Neural progenitor cell (in vitro differentiated cells): ENCODE results near the gene CACNG5. TPM values are rescaled to one million over a fixed set of nuclear protein-coding genes. Genes with fewer than 3 reads are reported as not detected.

ENCODE experiments used
- DNase-seq: peaks from one replicate; pipeline ENCODE4 v3.0.0-alpha.2; 2016; ENCODE audit warnings: low spot score
- H2AFZ ChIP-seq: fragments of 200-600 bp; sonication (generic); replicated peaks from 2 replicates; pipeline ENCODE4 v1.6.1; 2016; ENCODE audit warnings: antibody characterized with exemption
- H3F3A ChIP-seq: fragments of 200-600 bp; sonication (generic); 2 replicates; pipeline ENCODE4 v1.6.1; 2016; ENCODE audit warnings: antibody characterized with exemption, low read depth
- H3K27ac ChIP-seq: fragments of 200-600 bp; sonication (generic); 2 replicates; pipeline ENCODE4 v1.5.1; 2016; ENCODE audit warnings: mild to moderate bottlenecking
- H3K27me3 ChIP-seq: fragments of 200-600 bp; sonication (generic); 2 replicates; pipeline ENCODE4 v1.6.1; 2016; ENCODE audit warnings: mild to moderate bottlenecking, moderate library complexity
- H3K36me3 ChIP-seq: fragments of 200-600 bp; sonication (generic); 2 replicates; pipeline ENCODE4 v1.5.1; 2016
- H3K4me1 ChIP-seq: fragments of 200-600 bp; sonication (generic); 2 replicates; pipeline ENCODE4 v1.6.1; 2016; ENCODE audit warnings: mixed run types
- H3K4me2 ChIP-seq: fragments of 200-600 bp; sonication (generic); 2 replicates; pipeline ENCODE4 v1.6.1; 2016
- H3K4me3 ChIP-seq: fragments of 200-600 bp; sonication (generic); 2 replicates; pipeline ENCODE4 v1.5.1; 2016
- H3K79me2 ChIP-seq: fragments of 200-600 bp; sonication (generic); 2 replicates; pipeline ENCODE4 v1.6.1; 2016; ENCODE audit warnings: low read depth
- H3K9ac ChIP-seq: fragments of 200-600 bp; sonication (generic); 2 replicates; pipeline ENCODE4 v1.6.1; 2016
- H3K9me3 ChIP-seq: fragments of 200-600 bp; sonication (generic); 2 replicates; pipeline ENCODE4 v1.5.1; 2016; ENCODE audit warnings: low read depth
- H4K20me1 ChIP-seq: fragments of 200-600 bp; sonication (generic); 2 replicates; pipeline ENCODE4 v1.6.1; 2016; ENCODE audit warnings: low read depth
- H3K27ac Mint-ChIP-seq: 3 replicates; pipeline ENCODE4 v1.8.0; 2021; ENCODE audit warnings: mixed read lengths
- H3K27me3 Mint-ChIP-seq: 2 replicates; pipeline ENCODE4 v1.8.0; 2022; ENCODE audit warnings: low read depth, mild to moderate bottlenecking, inconsistent platforms, moderate library complexity, mixed read lengths; ENCODE audit not compliant: insufficient read depth
- H3K36me3 Mint-ChIP-seq: 3 replicates; pipeline ENCODE4 v1.8.0; 2021; ENCODE audit warnings: mixed read lengths
- H3K4me1 Mint-ChIP-seq: 3 replicates; pipeline ENCODE4 v1.8.0; 2021; ENCODE audit warnings: mixed read lengths
- H3K4me3 Mint-ChIP-seq: 3 replicates; pipeline ENCODE4 v1.8.0; 2021; ENCODE audit warnings: mild to moderate bottlenecking, moderate library complexity, mixed read lengths
- H3K9me3 Mint-ChIP-seq: 3 replicates; pipeline ENCODE4 v1.8.0; 2020; ENCODE audit warnings: mixed read lengths
- CTCF ChIP-seq: fragments of 200-600 bp; sonication (generic); IDR thresholded peaks from 2 replicates; pipeline ENCODE4 v1.5.1; 2017; ENCODE audit warnings: antibody characterized with exemption, mild to moderate bottlenecking
- EZH2 ChIP-seq: fragments of 200-600 bp; sonication (generic); IDR thresholded peaks from 2 replicates; pipeline ENCODE4 v1.6.1; 2017; ENCODE audit warnings: antibody characterized with exemption, mild to moderate bottlenecking, moderate library complexity
- EZH2phosphoT487 ChIP-seq: fragments of 200-600 bp; sonication (generic); IDR thresholded peaks from 2 replicates; pipeline ENCODE4 v1.6.1; 2017; ENCODE audit warnings: antibody characterized with exemption
- total RNA-seq: library from RNA; depleted of rRNA; stranded (reverse); fragments of >200 nt; gene quantifications from 2 replicates; pipeline ENCODE4 v1.2.3, GENCODE V29; 2015; ENCODE audit warnings: low replicate concordance

Gene CACNG5
- total RNA-seq, 1 donor from 2014 or later, result not detected

- H3F3A ChIP-seq, result no peaks in the 10 kb centered on the region
- H2AFZ ChIP-seq, result no peak overlapping the region
- no peaks in the 10 kb centered on the region for H3K4me1 ChIP-seq
- H3K4me2 ChIP-seq, result no peak overlapping the region
- Mint-ChIP-seq H3K27me3 (peaks cover 2% of the 10 kb centered on the region), H3K9me3 (no peaks in the 10 kb centered on the region), H3K4me3 (no peak overlapping the region), H3K27ac (no peak overlapping the region), H3K4me1 (peaks cover 53% of the 10 kb centered on the region), H3K36me3 (peaks cover 2% of the 10 kb centered on the region)
- H3K27me3 ChIP-seq, result no peaks in the 10 kb centered on the region
- no peaks in the 10 kb centered on the region for H3K9me3 ChIP-seq
- no peaks in the 10 kb centered on the region for H4K20me1 ChIP-seq
- H3K79me2 ChIP-seq, result no peaks in the 10 kb centered on the region
- no peak for DNase-seq
- H3K9ac ChIP-seq, result no peak overlapping the region
- no peak overlapping the region for H3K27ac ChIP-seq
- no peaks in the 10 kb centered on the region for H3K36me3 ChIP-seq
- no peak overlapping the region for H3K4me3 ChIP-seq
- TF ChIP-seq EZH2, result no peak
- TF ChIP-seq EZH2phosphoT487, result no peak
- TF ChIP-seq CTCF, result no peak
Measured at GRCh38 chr17:66809408-66809807, 25.5 kb upstream of the CACNG5 start.

GRCh38 chr17:66810951-66811682 is 23.8 kb upstream of the CACNG5 start:
- Mint-ChIP-seq H3K27me3 (peaks cover 2% of the 10 kb centered on the region), H3K4me1 (peaks cover 44% of the 10 kb centered on the region), H3K9me3 (no peaks in the 10 kb centered on the region), H3K4me3 (no peak overlapping the region), H3K36me3 (peaks cover 2% of the 10 kb centered on the region), H3K27ac (peak overlapping the region; percentile 79)
- Histone ChIP-seq H3K79me2 (no peaks in the 10 kb centered on the region), H3K9ac (no peak overlapping the region), H3K36me3 (no peaks in the 10 kb centered on the region), H3K4me2 (no peak overlapping the region), H3K4me1 (no peaks in the 10 kb centered on the region), H4K20me1 (no peaks in the 10 kb centered on the region), H3F3A (no peaks in the 10 kb centered on the region), H3K9me3 (no peaks in the 10 kb centered on the region), H3K4me3 (no peak overlapping the region), H3K27me3 (no peaks in the 10 kb centered on the region), H2AFZ (no peak overlapping the region), H3K27ac (no peak overlapping the region)
- TF ChIP-seq EZH2phosphoT487 (no peak), CTCF (no peak), EZH2 (no peak)
- DNase-seq, result no peak

- Mint-ChIP-seq H3K9me3 (no peaks in the 10 kb centered on the region), H3K27me3 (peaks cover 2% of the 10 kb centered on the region), H3K4me1 (peaks cover 41% of the 10 kb centered on the region), H3K36me3 (peaks cover 2% of the 10 kb centered on the region), H3K4me3 (no peak overlapping the region), H3K27ac (peak overlapping the region; percentile 79)
- Histone ChIP-seq H3K9ac (no peak overlapping the region), H3K36me3 (no peaks in the 10 kb centered on the region), H3K9me3 (no peaks in the 10 kb centered on the region), H3K4me1 (no peaks in the 10 kb centered on the region), H3K4me2 (no peak overlapping the region), H3K27me3 (no peaks in the 10 kb centered on the region), H3K4me3 (no peak overlapping the region), H3F3A (no peaks in the 10 kb centered on the region), H3K27ac (no peak overlapping the region), H4K20me1 (no peaks in the 10 kb centered on the region), H3K79me2 (no peaks in the 10 kb centered on the region), H2AFZ (no peak overlapping the region)
- no peak for DNase-seq
- TF ChIP-seq EZH2phosphoT487 (no peak), EZH2 (no peak), CTCF (no peak)
Measured at GRCh38 chr17:66811683-66812054, 23.2 kb upstream of the CACNG5 start.
